HepG2 (cell line): ENCODE data around the gene TXNRD2. TPM values are rescaled to one million over a fixed set of nuclear protein-coding genes. Genes with fewer than 3 reads are reported as not detected.

Source experiments
- ARID2 ChIP-seq: sonication (generic); formaldehyde crosslinking; IDR thresholded peaks from 2 replicates; pipeline ENCODE4 v1.8.1; 2022; ENCODE audit warnings: mild to moderate bottlenecking, missing genetic modification reagents, borderline replicate concordance
- ARNT2 ChIP-seq: sonication (generic); formaldehyde crosslinking; IDR thresholded peaks from 2 replicates; pipeline ENCODE4 v1.8.0; 2022; ENCODE audit warnings: mild to moderate bottlenecking, low read depth, missing genetic modification reagents, moderate library complexity
- DMTF1 ChIP-seq: sonication (generic); formaldehyde crosslinking; IDR thresholded peaks from 2 replicates; pipeline ENCODE4 v1.4.0; 2020; ENCODE audit warnings: mild to moderate bottlenecking, missing genetic modification reagents
- DNMT3B ChIP-seq: conservative IDR thresholded peaks from 2 replicates; pipeline ENCODE4 v1.6.1; 2016; ENCODE audit warnings: missing biosample characterization, control low read depth
- HNRNPUL1 ChIP-seq: fragments of 200-400 bp; formaldehyde crosslinking; IDR thresholded peaks from 2 replicates; pipeline ENCODE4 v1.6.1; 2017; ENCODE audit warnings: low read depth, mild to moderate bottlenecking, low read length, moderate library complexity
- MED8 ChIP-seq: sonication (generic); formaldehyde crosslinking; IDR thresholded peaks from 2 replicates; pipeline ENCODE4 v1.8.1; 2023; ENCODE audit warnings: mild to moderate bottlenecking, missing genetic modification reagents; ENCODE audit not compliant: insufficient replicate concordance
- NCOA2 ChIP-seq: sonication (generic); formaldehyde crosslinking; IDR thresholded peaks from 2 replicates; pipeline ENCODE4 v1.8.0; 2022; ENCODE audit warnings: inconsistent platforms
- NR2F1 ChIP-seq, 2 experiments: fragments of 450-650 bp in 1 of 2; formaldehyde crosslinking in 1 of 2; IDR thresholded peaks; 2 replicates each; pipeline versions ENCODE4 v1.5.0 to v1.6.1; 2016 to 2020; ENCODE audit warnings: mild to moderate bottlenecking in 1 of 2, missing compliant biosample characterization in 1 of 2, missing genetic modification reagents in 1 of 2, moderate library complexity in 1 of 2
- RELA ChIP-seq: sonication (generic); formaldehyde crosslinking; IDR thresholded peaks from 2 replicates; pipeline ENCODE4 v1.4.0; 2020; ENCODE audit warnings: missing genetic modification reagents
- SRF ChIP-seq: IDR thresholded peaks from 2 replicates; pipeline ENCODE4 v1.6.1; 2011; ENCODE audit warnings: mild to moderate bottlenecking, low read depth, low read length, moderate library complexity
- SRSF9 ChIP-seq: fragments of 200-400 bp; formaldehyde crosslinking; IDR thresholded peaks from 2 replicates; pipeline ENCODE4 v1.6.1; 2018; ENCODE audit warnings: borderline replicate concordance, mild to moderate bottlenecking, low read depth, low read length; ENCODE audit not compliant: insufficient read depth, poor library complexity, severe bottlenecking
- TCF7 ChIP-seq: sonication (generic); IDR thresholded peaks from 2 replicates; pipeline ENCODE4 v1.6.1; 2016; ENCODE audit warnings: antibody characterized with exemption, low read depth
- TCF7L2 ChIP-seq: IDR thresholded peaks from 2 replicates; pipeline ENCODE4 v1.6.1; 2011; ENCODE audit warnings: mild to moderate bottlenecking, low read depth, low read length, moderate library complexity
- ZFY ChIP-seq: sonication (generic); formaldehyde crosslinking; IDR thresholded peaks from 2 replicates; pipeline ENCODE4 v1.4.0; 2020; ENCODE audit warnings: missing genetic modification reagents
- ZNF10 ChIP-seq: sonication (generic); formaldehyde crosslinking; IDR thresholded peaks from 2 replicates; pipeline ENCODE4 v1.4.0; 2020; ENCODE audit warnings: mild to moderate bottlenecking, low read depth, missing genetic modification reagents, borderline replicate concordance
- ZNF18 ChIP-seq: sonication (generic); formaldehyde crosslinking; IDR thresholded peaks from 2 replicates; pipeline ENCODE4 v1.8.0; 2022; ENCODE audit warnings: mild to moderate bottlenecking, missing genetic modification reagents; ENCODE audit not compliant: insufficient replicate concordance
- ZNF414 ChIP-seq: sonication (generic); formaldehyde crosslinking; IDR thresholded peaks from 2 replicates; pipeline ENCODE4 v1.5.0; 2020; ENCODE audit warnings: missing genetic modification reagents
- ZNF432 ChIP-seq: sonication (generic); formaldehyde crosslinking; IDR thresholded peaks from 2 replicates; pipeline ENCODE4 v1.5.0; 2020; ENCODE audit warnings: missing genetic modification reagents, mild to moderate bottlenecking, borderline replicate concordance
- ZNF570 ChIP-seq: sonication (generic); formaldehyde crosslinking; IDR thresholded peaks from 2 replicates; pipeline ENCODE4 v1.4.0; 2020; ENCODE audit warnings: mild to moderate bottlenecking, missing genetic modification reagents, borderline replicate concordance
- ZNF619 ChIP-seq: sonication (generic); formaldehyde crosslinking; IDR thresholded peaks from 2 replicates; pipeline ENCODE4 v1.4.0; 2020; ENCODE audit warnings: mild to moderate bottlenecking, missing genetic modification reagents
- ZNF816 ChIP-seq: sonication (generic); formaldehyde crosslinking; IDR thresholded peaks from 2 replicates; pipeline ENCODE4 v1.8.0; 2022; ENCODE audit warnings: missing genetic modification reagents, mild to moderate bottlenecking, borderline replicate concordance
- ZNF841 ChIP-seq: sonication (generic); formaldehyde crosslinking; IDR thresholded peaks from 2 replicates; pipeline ENCODE4 v1.8.1; 2023; ENCODE audit warnings: missing genetic modification reagents, borderline replicate concordance
- polyA plus RNA-seq, 8 experiments: library from polyadenylated mRNA; depleted of rRNA in 3 of 8; stranded (reverse) in 7 of 8; unstranded in 1 of 8; fragments of >200 nt; fragmentation: Illumina TruSeq in 4 of 8; extraction: Trizol in 4 of 8; gene quantifications; 2 replicates each; pipeline versions ENCODE4 v1.2.1 to v1.2.3, GENCODE V29; 2011 to 2016; ENCODE audit warnings: low read depth in 4 of 8, missing spikeins in 1 of 8, mixed read lengths in 1 of 8; ENCODE audit not compliant: insufficient read depth in 1 of 8
- total RNA-seq, 5 experiments: library from RNA; depleted of rRNA; stranded (reverse); fragments of >200 nt; fragmentation: Illumina TruSeq; extraction: Trizol; gene quantifications; 2 replicates each; pipeline ENCODE4 v1.2.3, GENCODE V29; 2016; ENCODE audit warnings: low read depth in 1 of 5
- TF ChIP-seq, protein P1 (sequence below): IDR thresholded peaks from 2 replicates; pipeline ENCODE4 v1.6.1; 2016; ENCODE audit warnings: missing compliant biosample characterization, missing genetic modification reagents, borderline replicate concordance

The TXNRD2 gene
- total and polyA plus RNA-seq, 2 of the 13 experiments (the other 11 are each of a cell fraction or from before 2014, with no cell fraction given): 17.5 to 18.6 TPM

DNA sequence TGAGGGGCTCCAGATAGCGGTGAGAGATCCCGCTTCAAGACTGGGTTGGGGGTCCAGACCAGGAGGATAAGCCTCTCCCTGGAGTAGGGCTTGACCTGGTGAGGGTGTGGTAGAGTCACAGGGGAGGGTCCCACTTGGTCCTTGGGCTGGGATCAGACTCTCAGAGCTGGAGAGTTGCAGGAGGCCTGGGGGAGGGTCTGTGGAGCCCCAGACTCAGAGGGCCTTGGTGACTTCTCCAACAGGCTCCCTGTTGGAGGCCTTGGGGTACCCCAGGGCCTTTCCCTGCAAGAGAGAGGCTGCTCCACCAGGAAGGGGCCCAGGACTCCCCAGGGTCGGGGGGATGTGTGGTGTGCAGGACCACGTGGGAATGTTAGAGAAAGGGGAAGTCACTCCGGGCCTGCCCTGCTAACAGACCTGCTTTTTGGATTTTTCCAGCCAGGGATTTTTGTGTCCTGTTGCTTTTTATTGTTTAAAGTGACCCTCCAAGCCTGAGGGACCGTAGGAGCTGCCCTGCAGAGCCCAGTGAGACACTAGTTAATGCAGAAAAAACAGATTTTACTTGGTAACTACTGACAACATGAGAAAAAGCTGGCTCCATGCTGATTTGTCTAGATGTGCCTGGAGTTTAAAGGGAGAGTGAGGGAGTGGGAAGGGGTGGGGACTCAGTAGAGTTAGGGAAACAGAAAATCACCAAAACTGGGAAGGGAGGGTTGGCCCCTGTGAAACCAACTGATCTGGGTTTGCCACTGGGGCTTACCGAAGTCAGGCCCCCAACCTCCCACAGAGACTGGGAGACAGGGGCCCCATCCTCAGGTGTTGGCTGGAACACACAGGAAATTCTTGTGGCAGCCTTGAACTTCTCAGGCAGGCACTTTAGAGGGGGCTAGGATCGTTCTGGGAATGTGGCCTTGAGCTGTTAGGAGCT, 801 bp upstream of the TXNRD2 start (continued):
- TF ChIP-seq, protein P1, sequence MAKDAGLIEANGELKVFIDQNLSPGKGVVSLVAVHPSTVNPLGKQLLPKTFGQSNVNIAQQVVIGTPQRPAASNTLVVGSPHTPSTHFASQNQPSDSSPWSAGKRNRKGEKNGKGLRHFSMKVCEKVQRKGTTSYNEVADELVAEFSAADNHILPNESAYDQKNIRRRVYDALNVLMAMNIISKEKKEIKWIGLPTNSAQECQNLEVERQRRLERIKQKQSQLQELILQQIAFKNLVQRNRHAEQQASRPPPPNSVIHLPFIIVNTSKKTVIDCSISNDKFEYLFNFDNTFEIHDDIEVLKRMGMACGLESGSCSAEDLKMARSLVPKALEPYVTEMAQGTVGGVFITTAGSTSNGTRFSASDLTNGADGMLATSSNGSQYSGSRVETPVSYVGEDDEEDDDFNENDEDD: no peak
- TF ChIP-seq ZNF10: no peak
- TF ChIP-seq ZNF816 (CRISPR knock-in tag): 0 out of 2 replicates have a peak, but pooled peaks have one; percentile 73
- TF ChIP-seq RELA (CRISPR knock-in tag): no peak
- TF ChIP-seq ZNF570: no peak
- TF ChIP-seq ARNT2 (CRISPR knock-in tag): 0 out of 2 replicates have a peak, but pooled peaks have one; percentile 17
- TF ChIP-seq ZNF619 (CRISPR knock-in tag): no peak
- no peak for TF ChIP-seq SRSF9
- TF ChIP-seq ARID2 (CRISPR knock-in tag): no peak
- TF ChIP-seq DMTF1: no peak
- TF ChIP-seq TCF7: no peak
- TF ChIP-seq ZNF18: peak; percentile 15
- no peak for TF ChIP-seq SRF
- TF ChIP-seq HNRNPUL1: no peak
- no peak for TF ChIP-seq ZNF432 (CRISPR knock-in tag)
- TF ChIP-seq ZNF414 (CRISPR knock-in tag): no peak; the same call in 1 of the 2 replicates
- TF ChIP-seq NCOA2 (CRISPR knock-in tag): peak; percentile 54
- no peak for TF ChIP-seq NR2F1 (CRISPR knock-in tag; IDR thresholded peaks at IDR 0.05)
- no peak for TF ChIP-seq MED8 (CRISPR knock-in tag)
- TF ChIP-seq ZFY: peak; percentile 52; the same call in 1 of the 2 replicates
- TF ChIP-seq DNMT3B (CRISPR knock-in tag): no peak; the same call in 1 of the 2 replicates
- TF ChIP-seq ZNF841 (CRISPR knock-in tag): no peak
- no peak for TF ChIP-seq TCF7L2
